ENCODE results near the gene SIRT6.
"Not testable (repeated sequence)": the region's sequence is repeated elsewhere in the genome, so short reads cannot be mapped to it uniquely, and the experiment has no call there.

The SIRT6 gene

DNA sequence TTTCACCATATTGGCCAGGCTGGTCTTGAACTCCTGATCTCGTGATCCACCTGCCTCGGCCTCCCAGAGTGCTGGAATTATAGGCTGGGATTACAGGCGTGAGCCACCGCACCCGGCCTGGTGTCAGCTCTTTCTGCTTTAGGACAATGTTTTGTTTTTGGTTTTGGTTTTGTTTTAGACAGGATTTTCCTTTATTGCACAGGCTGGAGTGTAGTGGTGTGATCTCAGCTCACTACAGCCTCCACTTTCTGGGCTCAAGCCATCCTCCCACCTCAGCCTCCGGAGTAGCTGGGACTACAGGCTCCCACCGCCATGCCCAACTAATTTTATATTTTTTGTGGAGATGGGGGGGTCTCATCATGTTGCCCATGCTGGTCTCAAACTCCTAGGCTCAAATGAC, 53.3 kb downstream of the SIRT6 start:
- not testable (repeated sequence) for DNase-seq

GRCh38 chr19:4127322-4127721, 55.0 kb downstream of the SIRT6 start:
- DNase-seq: not testable (repeated sequence)

GRCh38 chr19:4124638-4125037, 57.7 kb downstream of the SIRT6 start:
- no peak for DNase-seq

All from hematopoietic multipotent progenitor cell treated with erythropoietin and hydrocortisone succinate and interleukin-3 and kit ligand, for 4 days (in vitro differentiated cells).